TTC549 (cell line): ENCODE results near the gene DUSP14.
"Not testable (repeated sequence)": the region's sequence is repeated elsewhere in the genome, so short reads cannot be mapped to it uniquely, and the experiment has no call there.

ENCODE experiments used
- FAIRE-seq: peaks from 2 replicates; lab custom pipeline; 2012; peaks lifted over from hg19 to GRCh38; lab: Jason Lieb, UNC

The DUSP14 gene

DNA sequence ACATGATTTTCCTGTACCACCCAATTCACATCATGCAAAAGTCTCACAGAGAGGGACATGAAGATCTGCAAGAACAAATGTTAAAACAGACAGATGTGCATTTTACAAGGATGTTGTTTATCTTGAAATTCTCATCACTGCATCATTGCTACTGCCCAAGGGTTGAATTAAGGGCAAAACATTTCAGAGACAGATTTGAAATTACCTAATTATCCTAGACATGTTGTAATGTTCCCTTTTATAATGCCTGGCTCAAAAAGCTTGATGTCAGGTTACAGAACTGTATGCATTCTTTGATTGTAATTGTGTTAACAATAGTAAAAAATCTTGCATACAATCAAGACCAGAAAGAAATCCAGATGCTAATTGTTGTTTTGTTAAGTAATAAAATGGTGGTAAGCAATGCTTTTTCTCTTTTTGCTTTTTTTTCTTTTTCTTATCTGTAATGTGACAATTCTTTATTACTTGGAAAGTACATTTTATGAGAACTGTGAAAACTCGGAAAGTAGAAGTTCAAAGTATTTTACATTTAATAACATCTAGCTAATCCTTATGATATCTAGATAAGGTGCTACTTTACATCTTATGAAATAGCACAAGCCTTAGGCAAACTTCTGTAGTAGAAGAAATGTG lies 3.6 kb upstream of the DUSP14 start:
- no peak for FAIRE-seq

DNA sequence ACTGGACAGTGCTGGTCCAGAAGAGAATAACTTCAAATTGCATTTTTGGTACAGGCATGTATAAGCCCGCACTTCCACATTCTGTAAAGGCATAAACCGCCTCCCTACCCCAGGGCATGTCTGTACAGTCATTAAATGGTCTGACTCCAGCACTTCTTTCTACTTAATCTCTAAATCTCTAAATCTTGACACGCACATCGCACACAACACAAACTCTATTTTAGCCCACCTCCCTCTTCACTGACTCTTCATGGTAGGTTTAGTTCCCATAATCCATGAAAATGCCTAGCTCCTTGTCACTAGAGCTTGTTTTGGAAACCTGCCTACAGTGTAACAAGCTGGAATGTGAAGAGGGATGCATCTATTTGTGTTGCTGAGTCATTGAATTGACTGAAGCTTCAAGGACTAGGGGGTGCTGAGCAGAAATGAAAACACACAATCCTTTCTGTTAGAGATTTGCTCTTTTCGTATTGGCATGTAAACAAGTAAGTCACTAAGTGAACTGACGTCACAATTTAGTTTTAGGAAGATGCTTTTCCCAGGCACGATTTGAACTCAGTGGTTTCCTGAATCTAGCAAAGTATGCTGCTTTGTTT lies 1.6 kb upstream of the DUSP14 start:
- no peak for FAIRE-seq

DNA sequence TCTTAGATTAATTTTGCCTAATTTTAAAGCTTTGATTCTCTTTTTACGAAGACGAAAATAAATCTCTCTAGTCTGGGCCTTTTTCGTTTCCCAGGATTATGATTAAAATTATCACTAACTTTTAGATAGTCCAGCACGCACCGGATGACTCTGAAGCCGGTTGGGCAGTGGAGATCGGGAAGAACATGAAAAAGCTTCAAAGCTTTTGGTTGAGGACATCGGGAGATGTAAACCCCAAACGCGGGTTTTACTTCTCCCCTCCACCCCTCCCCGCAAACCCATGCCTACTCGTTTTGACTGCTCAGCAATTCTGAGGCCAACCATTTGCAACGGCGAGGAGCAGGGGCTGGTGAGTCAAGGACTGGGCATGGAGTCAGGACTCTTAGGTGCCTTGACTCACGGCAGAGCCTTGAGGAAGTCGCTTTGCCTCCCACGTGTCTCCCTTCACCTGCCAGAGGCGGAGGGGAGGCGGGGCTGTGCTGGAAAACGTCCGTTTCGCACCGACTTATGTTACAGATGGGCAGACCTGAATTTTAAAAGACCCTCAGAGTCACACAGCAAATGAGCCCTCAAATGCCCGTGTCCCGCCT lies 989 bp upstream of the DUSP14 start:
- no peak for FAIRE-seq

DNA sequence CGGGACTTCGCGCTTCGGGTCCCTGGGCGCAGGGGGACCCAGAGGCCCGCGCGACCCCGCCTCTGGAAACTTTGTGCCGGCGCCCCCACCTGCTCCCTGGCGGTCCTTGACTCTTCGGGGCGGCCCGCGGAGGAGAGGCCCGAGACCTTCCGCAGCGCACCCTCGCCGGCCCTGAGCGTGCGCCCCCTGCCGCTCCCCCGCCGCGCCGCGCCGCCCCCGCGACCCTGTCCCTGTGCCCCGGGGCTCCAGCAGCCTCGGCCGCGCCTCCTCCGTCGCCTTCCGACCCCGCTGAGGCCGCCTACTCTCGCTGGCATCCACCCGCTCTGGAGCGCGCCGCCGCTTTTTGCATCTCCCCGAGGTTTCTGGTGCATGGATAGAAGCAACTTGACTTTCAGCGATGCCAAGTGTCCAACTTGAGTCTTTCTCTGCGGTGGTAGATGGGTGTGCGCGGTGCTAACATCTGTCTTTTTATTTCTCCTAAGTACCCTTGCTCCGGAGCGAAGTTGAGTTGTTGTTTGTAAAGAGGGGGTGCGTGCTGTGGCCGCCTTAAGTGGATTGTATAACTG lies 414 bp downstream of the DUSP14 start:
- FAIRE-seq, result no peak

DNA sequence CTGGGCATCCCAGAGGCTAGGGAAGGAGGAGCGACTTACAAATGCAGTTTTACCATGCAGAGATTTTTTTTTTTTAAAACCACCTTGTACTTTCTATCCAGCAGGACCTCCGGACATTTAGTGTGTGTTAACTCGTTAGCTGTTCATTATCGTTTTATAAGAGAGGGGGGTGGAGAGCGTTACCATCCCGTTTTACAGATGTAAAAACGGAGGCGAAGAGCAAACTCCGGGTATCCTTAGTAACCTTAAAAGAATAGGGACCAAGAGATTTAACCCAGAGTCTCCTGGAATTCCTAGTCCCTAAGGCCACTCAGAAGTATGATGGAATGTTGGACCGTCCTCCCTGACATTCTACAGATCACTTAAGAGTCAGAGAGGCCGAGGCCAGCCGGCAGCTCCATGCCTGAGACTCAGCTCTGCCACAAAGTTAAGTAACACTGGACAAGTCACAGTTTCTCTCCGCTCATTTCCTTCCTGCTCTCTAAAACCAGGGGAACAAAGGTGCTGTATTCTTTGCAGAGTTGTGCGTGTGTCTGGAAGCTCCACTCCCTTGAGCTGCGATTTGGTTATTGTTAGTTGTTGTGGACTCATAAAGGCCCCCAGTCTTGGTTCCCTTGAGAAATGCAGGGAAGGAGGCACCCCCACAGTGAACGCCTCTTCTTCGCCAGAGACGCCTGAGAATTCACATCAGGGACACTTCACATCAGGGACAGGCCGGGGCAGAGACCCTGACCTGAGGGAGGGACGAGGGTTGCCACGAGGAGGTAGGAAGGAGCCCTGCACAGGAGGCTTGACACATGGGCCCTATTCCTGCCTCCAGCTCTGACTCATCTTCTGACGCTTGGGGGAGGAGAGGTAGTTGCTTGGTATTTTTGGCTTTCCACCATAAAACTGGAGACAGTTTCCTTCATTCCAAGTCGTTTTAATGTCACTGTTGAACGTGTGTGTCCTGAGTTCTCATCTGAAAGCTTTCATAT lies 1.2 kb downstream of the DUSP14 start:
- no peak for FAIRE-seq

DNA sequence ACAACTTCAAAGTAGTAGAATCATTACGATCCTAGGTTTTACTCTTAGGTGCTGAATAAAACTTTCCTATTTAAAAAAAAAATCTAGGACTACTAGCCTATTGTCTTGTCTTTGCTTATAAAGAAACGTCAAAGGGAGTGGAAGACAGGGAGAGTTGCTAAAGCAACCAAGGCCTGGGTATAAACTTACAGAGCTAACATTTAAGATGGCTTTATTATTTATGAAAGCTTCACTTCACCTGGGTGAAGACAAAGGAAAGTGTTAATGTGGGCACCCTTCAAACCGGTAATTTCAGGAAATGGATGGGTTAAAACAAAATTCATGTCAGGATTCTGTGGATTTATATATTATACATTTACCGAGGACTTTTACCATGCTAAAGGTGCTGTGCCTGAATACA lies 2.5 kb downstream of the DUSP14 start:
- no peak for FAIRE-seq

DNA sequence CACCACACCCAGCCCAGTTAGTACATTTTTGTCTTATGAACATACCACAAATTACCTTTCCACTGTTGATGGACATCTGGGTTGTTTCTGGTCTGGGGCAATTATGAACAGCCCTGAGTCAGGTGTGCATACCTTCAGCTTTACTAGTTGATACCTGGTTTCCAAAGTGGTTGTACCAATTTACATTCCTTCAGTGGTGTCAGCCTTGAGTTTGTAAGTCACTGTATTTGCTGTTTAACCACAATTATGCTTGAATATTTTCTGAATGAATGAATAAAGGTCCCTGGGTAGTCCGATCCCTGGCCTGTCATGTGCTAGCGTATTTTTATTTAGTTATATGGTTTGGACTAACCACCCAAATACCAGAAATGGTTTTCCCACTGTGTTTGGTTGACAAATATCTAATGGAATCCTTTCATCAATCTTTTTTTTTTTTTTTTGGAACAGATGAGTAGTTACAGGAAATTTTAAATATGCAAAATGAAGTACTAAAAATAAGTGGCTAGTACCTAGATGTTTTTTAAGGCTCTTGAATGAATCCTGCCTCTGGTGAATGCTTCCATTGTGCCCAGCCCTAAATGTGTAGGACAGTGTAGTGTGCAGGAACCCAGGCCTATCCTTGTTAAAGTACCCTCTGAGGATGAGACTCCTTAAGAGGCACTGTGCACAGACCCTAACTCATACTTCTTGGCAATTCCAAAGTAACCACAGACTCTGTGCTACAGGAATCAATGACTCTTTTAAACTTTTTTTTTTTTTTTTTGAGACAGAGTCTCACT lies 3.7 kb downstream of the DUSP14 start:
- FAIRE-seq, result no peak

DNA sequence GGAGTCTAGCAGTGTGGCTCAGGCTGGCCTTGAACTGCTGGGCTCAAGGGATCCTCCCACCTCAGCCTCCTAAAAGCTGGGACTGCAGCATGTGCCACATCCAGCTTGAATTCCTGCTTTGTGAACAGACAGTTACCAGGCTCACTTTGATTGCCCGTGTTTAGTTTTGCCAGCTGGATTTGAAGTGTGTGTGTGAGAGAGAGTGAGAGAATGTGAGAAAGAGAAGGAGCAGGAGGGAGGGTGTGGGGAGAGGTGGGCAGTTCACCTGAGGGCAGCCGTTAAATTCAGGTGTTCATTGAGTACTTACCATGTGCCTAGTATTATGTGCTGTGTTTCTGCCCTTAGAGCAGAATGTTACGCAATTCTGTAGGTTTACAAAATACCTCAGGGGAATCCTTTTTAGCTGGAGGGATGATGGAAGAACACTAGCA lies 4.7 kb downstream of the DUSP14 start:
- no peak for FAIRE-seq

DNA sequence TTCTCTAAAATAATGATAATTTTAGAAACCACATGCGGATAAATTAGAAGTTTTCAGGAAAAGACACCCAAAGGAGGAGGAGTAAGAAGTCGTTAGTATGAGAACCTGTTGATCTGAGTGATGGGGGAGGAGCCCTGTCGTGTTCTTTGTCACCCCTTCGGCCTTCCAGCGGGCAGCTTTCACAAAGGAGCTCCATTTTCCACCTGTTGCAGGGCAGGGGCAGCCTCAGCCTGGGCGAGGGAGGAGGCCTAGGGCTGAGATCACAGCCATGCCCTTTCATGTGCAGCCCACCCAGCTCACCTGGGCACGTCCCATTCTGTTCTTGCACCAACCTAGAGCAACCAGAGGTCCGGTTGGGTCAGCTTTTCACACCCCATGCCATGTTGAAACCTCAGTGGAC lies 5.3 kb downstream of the DUSP14 start:
- no peak for FAIRE-seq

DNA sequence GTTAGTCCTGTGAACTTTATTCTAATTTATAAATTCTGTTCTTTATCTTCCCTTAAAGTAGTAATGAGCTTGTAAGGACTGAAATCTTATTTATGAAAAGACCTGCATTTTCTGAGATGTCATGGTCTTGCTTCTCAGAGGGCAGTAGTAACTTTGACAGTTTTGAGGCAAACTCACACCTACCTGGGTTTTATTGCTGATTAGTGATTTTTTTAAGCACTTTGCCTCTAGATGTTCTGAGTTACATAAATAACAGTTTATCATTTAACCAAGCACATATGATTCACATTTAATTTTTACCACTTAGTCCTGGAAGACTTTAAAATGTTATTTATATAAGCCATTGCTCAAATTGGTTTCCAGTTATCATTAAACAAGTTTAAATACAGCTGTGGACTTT lies 10.7 kb downstream of the DUSP14 start:
- no peak for FAIRE-seq

DNA sequence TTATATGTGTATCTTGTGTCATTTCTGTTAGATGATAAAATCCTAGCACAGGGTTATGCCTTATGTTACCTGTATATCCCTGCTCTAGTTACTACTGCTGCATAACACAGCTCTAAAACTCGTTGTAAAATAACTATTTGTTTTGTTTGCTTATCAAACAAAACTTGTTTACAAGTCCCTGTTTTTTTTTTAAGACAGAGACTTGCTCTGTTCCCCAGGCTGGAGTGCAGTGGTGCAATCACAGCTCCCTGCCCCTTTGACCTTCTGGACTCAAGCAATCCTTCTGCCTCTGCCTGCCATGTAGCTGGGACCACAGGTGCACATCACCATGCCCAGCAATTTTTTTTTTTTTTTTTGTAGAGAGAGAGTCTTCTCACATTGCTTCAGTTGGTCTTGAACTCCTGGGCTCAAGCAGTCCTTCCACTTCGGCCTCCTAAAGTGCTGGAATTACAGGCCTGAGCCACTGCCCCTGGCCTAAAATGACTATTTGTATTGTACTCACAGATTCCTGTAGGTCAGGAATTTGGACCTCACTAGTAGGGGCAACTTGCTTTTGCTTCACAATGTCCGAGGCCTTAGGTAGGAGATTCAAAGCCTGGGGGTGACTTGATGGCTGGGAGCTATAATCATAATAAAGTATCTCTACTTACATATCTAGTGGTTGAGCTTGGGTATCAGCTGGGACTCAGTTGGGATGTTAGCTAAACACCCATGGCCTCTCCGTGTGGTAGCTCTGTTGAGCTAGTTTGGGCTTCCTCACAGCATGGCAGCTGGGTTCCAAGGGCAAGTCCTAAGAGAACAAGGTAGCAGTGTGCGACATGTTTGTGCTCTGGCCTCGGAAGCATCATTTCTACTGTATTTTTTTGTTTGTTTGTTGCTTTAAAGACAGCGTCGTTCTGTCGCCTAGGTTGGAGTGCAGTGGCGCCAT lies 12.6 kb downstream of the DUSP14 start:
- FAIRE-seq, result no peak

DNA sequence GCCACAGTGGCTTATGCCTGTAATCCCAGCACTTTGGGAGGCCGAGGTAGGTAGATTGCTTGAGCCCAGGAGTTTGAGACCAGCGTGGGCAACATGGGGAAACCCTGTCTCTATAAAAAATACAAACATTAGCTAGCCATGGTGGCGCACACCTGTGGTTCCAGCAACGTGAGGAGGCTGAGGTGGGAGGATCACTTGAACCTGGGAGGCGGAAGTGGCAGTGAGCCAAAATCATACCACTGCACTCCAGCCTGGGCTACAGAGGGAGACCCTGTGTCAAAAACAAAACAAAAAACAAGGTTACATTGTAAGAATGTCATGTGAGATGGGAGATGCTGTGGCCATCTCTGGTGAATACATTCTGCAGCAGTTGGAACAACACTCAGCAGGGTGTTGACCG lies 13.5 kb downstream of the DUSP14 start:
- no peak for FAIRE-seq

DNA sequence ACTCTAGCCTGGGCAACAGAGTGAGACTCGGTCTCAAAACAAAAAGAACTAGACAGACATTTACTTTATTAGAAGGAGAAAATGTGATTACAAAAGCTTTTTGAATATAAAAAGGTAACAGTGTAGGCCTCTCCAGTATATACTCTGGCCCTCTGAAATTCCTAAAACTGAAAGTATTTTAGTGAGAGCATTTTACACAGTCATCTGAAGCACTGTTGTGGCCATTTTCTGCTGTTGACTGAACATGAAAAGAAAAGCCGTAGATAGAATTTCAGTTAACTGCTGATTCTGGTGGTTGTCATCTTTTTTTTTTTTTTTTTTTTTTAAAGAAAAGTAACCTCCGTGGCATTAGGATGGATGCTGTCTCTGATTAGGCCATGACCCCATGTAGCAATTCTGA lies 15.6 kb downstream of the DUSP14 start:
- FAIRE-seq, result no peak

DNA sequence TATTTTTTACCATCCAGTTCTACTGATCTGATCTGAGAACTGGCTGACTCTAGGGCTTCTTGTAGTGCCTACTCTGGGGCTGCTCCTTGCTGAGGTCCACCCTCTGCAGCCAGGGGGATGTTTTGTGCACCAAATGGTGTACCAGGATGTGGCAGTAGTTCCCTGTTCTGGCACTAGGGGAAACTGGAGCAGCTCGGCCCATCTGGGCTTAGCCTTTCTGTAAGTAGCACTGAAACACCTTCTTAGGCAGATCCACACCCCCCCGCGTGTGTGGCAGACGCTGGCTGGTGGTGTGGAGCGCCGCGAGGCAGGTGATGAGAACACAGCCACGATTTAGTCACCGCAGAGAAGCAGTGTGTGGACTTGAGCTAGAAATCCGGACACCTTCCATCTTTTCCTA lies 17.0 kb downstream of the DUSP14 start:
- FAIRE-seq, result no peak

DNA sequence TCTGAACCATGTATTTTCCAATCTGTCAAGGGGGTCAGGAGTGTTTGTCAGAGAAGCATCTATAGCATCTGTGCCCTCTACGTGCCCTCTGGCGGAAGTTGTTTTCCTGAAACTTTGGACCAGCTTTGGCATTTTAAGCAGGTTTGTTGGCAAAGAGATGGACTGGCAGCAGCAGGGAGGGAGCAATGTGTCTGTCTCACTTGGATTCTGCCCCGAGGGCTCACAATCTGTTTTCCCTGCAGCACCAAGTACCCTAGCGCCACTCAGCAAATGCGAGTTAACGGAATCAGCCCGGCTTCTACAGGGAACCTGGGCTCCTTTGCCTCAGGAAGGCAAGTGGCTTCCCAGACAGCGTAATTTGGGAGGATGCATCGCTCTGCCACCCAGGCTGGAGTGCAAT lies 17.4 kb downstream of the DUSP14 start:
- FAIRE-seq, result no peak

DNA sequence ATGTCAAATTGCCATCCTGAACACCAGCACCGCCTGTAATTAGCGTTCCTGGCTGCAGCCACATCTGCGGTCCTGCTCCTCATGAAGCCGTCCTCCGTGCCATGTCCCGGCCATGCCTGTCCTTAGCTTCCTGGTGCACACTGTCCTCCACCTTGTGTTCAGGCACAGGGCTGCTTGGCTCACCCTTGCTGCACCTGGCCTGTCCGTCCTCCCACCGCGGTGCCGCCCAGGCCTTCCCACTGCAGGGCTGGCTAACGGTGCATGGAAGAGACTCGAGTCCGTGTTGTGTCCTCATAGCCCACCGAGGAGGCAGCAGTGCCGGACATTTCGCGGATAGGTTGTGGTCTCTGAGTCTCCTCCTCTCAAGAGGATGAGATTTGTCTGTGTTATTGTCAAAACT lies 20.4 kb downstream of the DUSP14 start:
- FAIRE-seq, result no peak

DNA sequence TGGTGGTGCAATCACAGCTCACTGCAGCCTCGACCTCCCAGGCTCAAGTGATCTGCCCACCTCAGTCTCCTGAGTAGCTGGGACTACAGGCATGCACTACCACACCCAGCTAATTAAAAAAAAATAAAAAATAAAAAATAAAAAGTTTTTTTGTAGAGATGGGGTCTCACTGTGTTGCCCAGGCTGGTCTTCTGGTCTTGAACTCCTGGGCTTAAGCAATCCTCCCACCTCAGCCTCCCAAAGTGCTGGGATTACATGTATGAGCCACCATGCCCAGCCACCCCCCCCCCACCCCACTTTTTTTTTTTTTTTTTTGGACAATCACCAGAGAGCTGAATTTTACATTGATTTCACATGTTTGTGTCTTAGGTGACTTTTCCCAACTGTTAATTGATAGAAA lies 22.0 kb downstream of the DUSP14 start:
- not testable (repeated sequence) for FAIRE-seq

DNA sequence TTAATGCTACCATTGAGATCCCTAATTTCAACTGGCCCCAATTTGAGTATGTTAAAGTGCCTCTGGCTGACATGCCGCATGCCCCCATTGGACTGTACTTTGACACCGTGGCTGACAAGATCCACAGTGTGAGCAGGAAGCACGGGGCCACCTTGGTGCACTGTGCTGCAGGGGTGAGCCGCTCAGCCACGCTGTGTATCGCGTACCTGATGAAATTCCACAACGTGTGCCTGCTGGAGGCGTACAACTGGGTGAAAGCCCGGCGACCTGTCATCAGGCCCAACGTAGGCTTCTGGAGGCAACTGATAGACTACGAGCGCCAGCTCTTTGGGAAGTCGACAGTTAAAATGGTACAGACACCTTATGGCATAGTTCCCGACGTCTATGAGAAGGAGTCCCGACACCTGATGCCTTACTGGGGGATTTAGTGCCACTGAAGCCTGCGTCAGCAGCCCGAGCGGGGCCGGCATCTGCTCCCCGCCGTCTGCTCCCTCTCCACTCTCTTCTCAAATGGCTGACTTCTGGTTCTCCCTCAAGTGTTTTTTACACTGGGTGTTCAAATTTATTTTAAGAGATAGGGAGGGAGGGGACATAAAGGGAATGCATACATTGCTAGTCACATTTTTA lies 22.9 kb downstream of the DUSP14 start:
- FAIRE-seq, result no peak

DNA sequence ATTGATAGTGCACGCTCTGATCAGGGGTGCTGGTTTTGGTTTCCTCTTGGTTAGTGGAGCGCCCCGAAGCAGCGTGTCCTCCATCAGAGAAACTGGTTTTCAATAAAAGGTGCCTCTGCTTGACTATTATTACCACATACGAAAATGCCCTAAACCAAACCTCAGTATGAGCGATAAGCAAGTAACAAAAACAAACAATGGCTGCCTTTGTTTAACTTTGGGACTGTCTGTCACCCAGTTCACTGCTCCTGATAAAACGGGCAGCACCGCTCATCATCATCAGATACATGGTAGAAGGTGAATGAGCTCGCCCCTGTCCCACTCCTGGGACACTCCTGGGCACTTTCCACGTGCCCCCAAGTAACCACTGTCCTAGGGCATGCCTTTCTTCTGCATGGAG lies 24.0 kb downstream of the DUSP14 start:
- FAIRE-seq, result no peak

DNA sequence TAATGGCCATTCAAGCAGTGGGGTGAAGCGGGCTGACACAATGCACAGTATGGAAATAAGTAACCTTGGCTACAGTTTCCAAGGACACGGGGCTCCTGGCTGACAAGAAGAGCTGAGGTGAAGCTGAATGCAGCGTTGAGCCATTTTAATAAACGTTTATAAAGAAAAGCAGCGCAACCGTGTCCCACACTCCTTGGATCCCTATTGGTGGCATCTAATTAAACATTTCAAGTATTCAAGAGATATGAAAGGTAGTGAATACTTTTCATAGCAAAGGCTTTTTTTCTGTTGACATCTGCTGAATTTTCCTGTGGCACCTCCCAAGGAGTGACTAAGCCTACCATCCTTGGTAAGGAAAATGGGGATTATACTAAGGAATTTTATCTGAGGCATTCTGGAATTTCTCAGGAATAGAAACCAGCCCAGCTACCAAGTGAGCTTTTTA lies 26.5 kb downstream of the DUSP14 start:
- FAIRE-seq, result no peak
